Liver (tissue), 9 donors: ENCODE measurements around the gene FDX1. TPM values are rescaled to one million over a fixed set of nuclear protein-coding genes. Genes with fewer than 3 reads are reported as not detected.

Source experiments
- DNase-seq: peaks from one replicate; pipeline ENCODE4 v3.0.0-alpha.2; 2017; ENCODE audit warnings: low spot score
- H3K27ac ChIP-seq, 2 donors: one replicate each; pipeline ENCODE4 v1.7.0; 2013; ENCODE audit warnings: inconsistent platforms in 2 of 2, low read length in 2 of 2, control low read depth in 1 of 2, low read depth in 1 of 2, mild to moderate bottlenecking in 1 of 2
- H3K27me3 ChIP-seq, 4 donors: one replicate each; pipeline versions ENCODE4 v1.6.1 to v1.7.0; 2013; ENCODE audit warnings: low read length in 3 of 4, inconsistent platforms in 1 of 4, mild to moderate bottlenecking in 1 of 4, moderate library complexity in 1 of 4; ENCODE audit not compliant: control insufficient read depth in 4 of 4, insufficient read depth in 4 of 4
- H3K36me3 ChIP-seq, 4 donors: one replicate each; pipeline versions ENCODE4 v1.6.1 to v1.7.0; 2013; ENCODE audit warnings: low read length in 3 of 4, mild to moderate bottlenecking in 3 of 4, low read depth in 1 of 4, moderate library complexity in 1 of 4; ENCODE audit not compliant: control insufficient read depth in 4 of 4, insufficient read depth in 3 of 4
- H3K4me1 ChIP-seq, 4 donors: one replicate each; pipeline versions ENCODE4 v1.6.1 to v1.7.0; 2013; ENCODE audit warnings: low read length in 3 of 4, mild to moderate bottlenecking in 3 of 4, moderate library complexity in 1 of 4; ENCODE audit not compliant: control insufficient read depth in 4 of 4, insufficient read depth in 4 of 4
- H3K4me3 ChIP-seq, 3 donors: one replicate each; pipeline versions ENCODE4 v1.6.1 to v1.7.0; 2013; ENCODE audit warnings: low read length in 3 of 3, control low read depth in 1 of 3, low read depth in 1 of 3, mild to moderate bottlenecking in 1 of 3
- H3K9ac ChIP-seq, 2 donors: one replicate each; pipeline ENCODE4 v1.7.0; 2013; ENCODE audit warnings: low read length in 2 of 2, mild to moderate bottlenecking in 2 of 2, moderate library complexity in 2 of 2, control low read depth in 1 of 2, low read depth in 1 of 2
- H3K9me3 ChIP-seq, 4 donors: one replicate each; pipeline versions ENCODE4 v1.6.1 to v1.7.0; 2013; ENCODE audit warnings: low read length in 3 of 4; ENCODE audit not compliant: control insufficient read depth in 4 of 4
- ATF3 ChIP-seq: IDR thresholded peaks from 2 replicates; pipeline ENCODE4 v1.6.1; 2016; ENCODE audit warnings: antibody characterized with exemption
- CTCF ChIP-seq: fragments of 150-350 bp; IDR thresholded peaks from 2 replicates; pipeline ENCODE4 v1.5.1; 2017; ENCODE audit warnings: improper control_type of control experiment, low read depth, low read length; ENCODE audit not compliant: missing input control
- EGR1 ChIP-seq, 2 donors: IDR thresholded peaks; 2 replicates each; pipeline ENCODE4 v1.6.1; 2016 to 2018; ENCODE audit warnings: antibody characterized with exemption in 2 of 2, low read depth in 2 of 2
- FOXA1 ChIP-seq: IDR thresholded peaks from 2 replicates; pipeline ENCODE4 v1.6.1; 2016; ENCODE audit warnings: antibody characterized with exemption
- FOXA2 ChIP-seq: IDR thresholded peaks from 2 replicates; pipeline ENCODE4 v1.6.1; 2016; ENCODE audit warnings: antibody characterized with exemption
- GABPA ChIP-seq, 2 donors: IDR thresholded peaks in 1 of 2; conservative IDR thresholded peaks in 1 of 2; 2 replicates each; pipeline ENCODE4 v1.6.1; 2016; ENCODE audit warnings: antibody characterized with exemption in 2 of 2, mild to moderate bottlenecking in 1 of 2, moderate library complexity in 1 of 2
- HNF4A ChIP-seq, 2 donors: conservative IDR thresholded peaks; 2 replicates each; pipeline ENCODE4 v1.6.1; 2016; ENCODE audit warnings: antibody characterized with exemption in 2 of 2, mild to moderate bottlenecking in 2 of 2
- HNF4G ChIP-seq: IDR thresholded peaks from 2 replicates; pipeline ENCODE4 v1.6.1; 2016; ENCODE audit warnings: antibody characterized with exemption
- JUND ChIP-seq, 2 donors: IDR thresholded peaks; 2 replicates each; pipeline ENCODE4 v1.6.1; 2016; ENCODE audit warnings: antibody characterized with exemption in 2 of 2
- MAX ChIP-seq: IDR thresholded peaks from 2 replicates; pipeline ENCODE4 v1.6.1; 2016; ENCODE audit warnings: antibody characterized with exemption
- NR2F2 ChIP-seq: IDR thresholded peaks from 2 replicates; pipeline ENCODE4 v1.6.1; 2016; ENCODE audit warnings: antibody characterized with exemption
- RAD21 ChIP-seq, 2 donors: IDR thresholded peaks; 2 replicates each; pipeline ENCODE4 v1.6.1; 2016; ENCODE audit warnings: antibody characterized with exemption in 2 of 2, mild to moderate bottlenecking in 2 of 2
- REST ChIP-seq: IDR thresholded peaks from 2 replicates; pipeline ENCODE4 v1.6.1; 2016; ENCODE audit warnings: antibody characterized with exemption, mild to moderate bottlenecking
- RXRA ChIP-seq, 2 donors: IDR thresholded peaks; 2 replicates each; pipeline ENCODE4 v1.6.1; 2017 to 2018; ENCODE audit warnings: antibody characterized with exemption in 2 of 2, mild to moderate bottlenecking in 1 of 2
- SP1 ChIP-seq: IDR thresholded peaks from 2 replicates; pipeline ENCODE4 v1.6.1; 2018; ENCODE audit warnings: antibody characterized with exemption, mild to moderate bottlenecking
- TAF1 ChIP-seq: conservative IDR thresholded peaks from 2 replicates; pipeline ENCODE4 v1.6.1; 2016; ENCODE audit warnings: antibody characterized with exemption, mild to moderate bottlenecking
- YY1 ChIP-seq: IDR thresholded peaks from 2 replicates; pipeline ENCODE4 v1.6.1; 2016; ENCODE audit warnings: antibody characterized with exemption, mild to moderate bottlenecking
- ZBTB33 ChIP-seq: IDR thresholded peaks from 2 replicates; pipeline ENCODE4 v1.6.1; 2016; ENCODE audit warnings: antibody characterized with exemption
- WGBS: extraction: QIAGEN DNeasy Blood & Tissue Kit; methylation state at CpG from one replicate; pipeline ENCODE4 v1.1.7; 2013; 5-methylcytosine and 5-hydroxymethylcytosine counted together
- polyA plus RNA-seq, 2 donors: library from polyadenylated mRNA; stranded (reverse) in 1 of 2; unstranded in 1 of 2; fragments of 200-250 nt in 1 of 2; fragments of >200 nt in 1 of 2; fragmentation: Nextera tagmentation in 1 of 2; extraction: Ambion mirVana in 1 of 2; gene quantifications; one replicate each; pipeline versions ENCODE4 v1.2.1 to v1.2.3, GENCODE V29; 2013 to 2015
- total RNA-seq, 2 donors: library from RNA; depleted of rRNA; stranded (reverse); fragments of >200 nt; gene quantifications; one replicate each; pipeline ENCODE4 v1.2.3, GENCODE V29; 2014
- donor health status: healthy.
- donor health status: healthy.
- donor health status: healthy.
- donor health status: healthy.
- donor health status: healthy.

Gene FDX1
- total and polyA plus RNA-seq, 4 donors: 6.8 to 28.8 (median 17.1) TPM

GRCh38 chr11:110428956-110429730 lies 605 bp upstream of the FDX1 start:
- no peaks in the 10 kb centered on the region for H3K27me3 ChIP-seq
- DNase-seq: no peak
- H3K9me3 ChIP-seq: no peaks in the 10 kb centered on the region
- no peak for TF ChIP-seq ZBTB33
- H3K36me3 ChIP-seq: no peaks in the 10 kb centered on the region
- H3K4me3 ChIP-seq: peak overlapping the region; percentile 51 to 80 (median 79)
- WGBS: 62% methylated on average over 10 of the region's 10 CpGs
- peak overlapping the region in 1 of 2 donors; percentile 21 for H3K9ac ChIP-seq
- peak overlapping the region; percentile 94 to 98 for H3K27ac ChIP-seq
- H3K4me1 ChIP-seq: peaks cover 2 to 38% (median 32%) of the 10 kb centered on the region in 4 donors

- DNase-seq: peak; percentile 44
- no peaks in the 10 kb centered on the region for H3K9me3 ChIP-seq
- peak overlapping the region; percentile 51 to 80 (median 79) for H3K4me3 ChIP-seq
- WGBS: under 1% methylated on average over 51 of the region's 51 CpGs
- peak overlapping the region; percentile 94 to 98 for H3K27ac ChIP-seq
- H3K4me1 ChIP-seq: peaks cover 7 to 45% (median 39%) of the 10 kb centered on the region in 4 donors
- TF ChIP-seq FOXA2 (no peak), REST (peak; percentile 85), HNF4G (no peak), CTCF (no peak), NR2F2 (peak; percentile 57), FOXA1 (no peak), RAD21 (IDR thresholded peaks at IDR 0.05) (peak in 1 of 2 donors; percentile 29), YY1 (no peak), GABPA (IDR thresholded peaks at IDR 0.05 in 1 of 2, conservative IDR thresholded peaks at IDR 0.05 in 1 of 2) (no peak), MAX (peak; percentile 65), RXRA (IDR thresholded peaks at IDR 0.05) (peak; percentile 75 to 84), HNF4A (conservative IDR thresholded peaks at IDR 0.05) (peak; percentile 85 to 86), ATF3 (no peak), JUND (IDR thresholded peaks at IDR 0.05) (no peak), TAF1 (peak; percentile 38), ZBTB33 (peak; percentile 20), SP1 (peak; percentile 67), EGR1 (IDR thresholded peaks at IDR 0.05; ENCODE audit: low read depth in 2 of 2) (no peak)
- H3K36me3 ChIP-seq: no peaks in the 10 kb centered on the region
- peak overlapping the region; percentile 63 to 91 for H3K9ac ChIP-seq
- no peaks in the 10 kb centered on the region for H3K27me3 ChIP-seq
These were observed 711 bp downstream of the FDX1 start for GRCh38 chr11:110430267-110431050.
